K562 (cell line): Measurements from ENCODE around the gene TSTD1. TPM values are rescaled to one million over a fixed set of nuclear protein-coding genes. Genes with fewer than 3 reads are reported as not detected.

Experiments used
- CEBPB ChIP-seq: fragments of 450-650 bp; IDR thresholded peaks from 2 replicates; pipeline ENCODE4 v1.6.1; 2016; ENCODE audit warnings: missing genetic modification characterization, missing compliant biosample characterization
- EGR1 ChIP-seq: fragments of 450-650 bp; conservative IDR thresholded peaks from 2 replicates; pipeline ENCODE4 v1.6.1; 2017; ENCODE audit warnings: mild to moderate bottlenecking
- EP400 ChIP-seq: fragments of 450-650 bp; IDR thresholded peaks from 2 replicates; pipeline ENCODE4 v1.6.1; 2017; ENCODE audit warnings: antibody characterized with exemption, mild to moderate bottlenecking, moderate library complexity
- RBM25 ChIP-seq: fragments of 200-400 bp; formaldehyde crosslinking; IDR thresholded peaks from 2 replicates; pipeline ENCODE4 v1.6.1; 2018; ENCODE audit warnings: low read length, low read depth, moderate library complexity; ENCODE audit not compliant: severe bottlenecking
- TAL1 ChIP-seq: fragments of 450-650 bp; IDR thresholded peaks from 2 replicates; pipeline ENCODE4 v1.6.1; 2016; ENCODE audit warnings: mild to moderate bottlenecking
- ZNF121 ChIP-seq: sonication (generic); formaldehyde crosslinking; conservative IDR thresholded peaks from 2 replicates; pipeline ENCODE4 v1.8.0; 2022; ENCODE audit warnings: missing genetic modification reagents
- polyA plus RNA-seq, 8 experiments: library from polyadenylated mRNA; depleted of rRNA in 4 of 8; stranded (reverse) in 5 of 8; unstranded in 3 of 8; fragments of >200 nt; fragmentation: Nextera tagmentation in 2 of 8; fragmentation: Illumina TruSeq in 1 of 8; extraction: Ambion mirVana in 2 of 8; extraction: Trizol in 1 of 8; gene quantifications; 2 replicates each; pipeline versions ENCODE4 v1.2.1 to v1.2.3, GENCODE V29; 2011 to 2014; ENCODE audit warnings: inconsistent platforms in 1 of 8, missing spikeins in 1 of 8
- total RNA-seq, 7 experiments: library from RNA; depleted of rRNA in 6 of 7; stranded (reverse); fragments of >200 nt in 6 of 7; fragmentation: Illumina TruSeq in 2 of 7; extraction: Trizol in 2 of 7; gene quantifications; 2 replicates each; pipeline versions ENCODE4 v1.2.1 to v1.2.3, GENCODE V29; 2011 to 2021; ENCODE audit warnings: low replicate concordance in 1 of 7
- TF ChIP-seq, protein P1 (sequence below), 3 experiments: fragments of 200-800 bp in 1 of 3; fragments of 250-450 bp in 1 of 3; fragments of 450-650 bp in 1 of 3; sonication (Bioruptor Pico) in 1 of 3; sonication (Bioruptor generic) in 1 of 3; formaldehyde crosslinking in 1 of 3; IDR thresholded peaks; 2 replicates each; pipeline versions ENCODE4 v1.6.1 to v1.8.0; 2016 to 2022; ENCODE audit warnings: mild to moderate bottlenecking in 2 of 3, missing genetic modification characterization in 2 of 3, missing compliant biosample characterization in 1 of 3, moderate library complexity in 1 of 3

Gene TSTD1
- total and polyA plus RNA-seq, 9 of the 15 experiments (the other 6 are each of a cell fraction or from before 2014, with no cell fraction given), result 0.23 to 0.53 TPM; not detected in 7

DNA sequence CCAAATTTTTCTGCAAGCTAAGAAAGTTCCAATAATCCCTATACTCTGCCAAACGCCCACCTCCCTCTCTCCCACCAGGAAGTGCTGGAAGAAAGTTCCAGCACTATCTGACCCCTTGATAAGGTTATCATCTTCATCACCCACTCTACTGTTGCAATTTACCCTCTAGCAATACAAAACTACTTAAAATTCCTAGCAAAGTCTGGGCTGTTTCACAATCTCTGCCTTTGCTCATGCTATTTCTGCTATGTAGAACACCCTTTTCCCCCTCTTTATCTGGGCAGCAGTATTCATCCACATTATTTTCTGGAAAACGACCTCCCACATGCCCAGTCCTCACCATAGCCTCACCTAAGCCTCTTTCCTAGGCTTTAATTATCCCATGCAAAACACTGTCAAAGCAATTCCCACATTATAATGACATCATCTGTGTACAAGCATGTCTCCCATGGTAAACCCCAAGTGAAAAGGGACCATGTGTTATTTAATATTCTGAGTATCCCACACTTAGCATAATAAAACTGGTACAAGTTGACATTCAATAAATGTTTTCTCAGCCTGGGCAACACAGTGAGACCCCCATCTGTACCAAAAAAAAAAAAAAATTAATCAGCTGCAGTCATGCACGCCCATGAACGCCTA is 29.8 kb downstream of the TSTD1 start (continued):
- TF ChIP-seq ZNF121 (CRISPR knock-in tag) (peak; percentile 95), TAL1 (no peak), EGR1 (0 out of 2 replicates have a peak, but pooled peaks have one; percentile 25), CEBPB (tag) (peak; percentile 80), RBM25 (peak; percentile 57), EP400 (0 out of 2 replicates have a peak, but pooled peaks have one; percentile 5)
- TF ChIP-seq, protein P1, sequence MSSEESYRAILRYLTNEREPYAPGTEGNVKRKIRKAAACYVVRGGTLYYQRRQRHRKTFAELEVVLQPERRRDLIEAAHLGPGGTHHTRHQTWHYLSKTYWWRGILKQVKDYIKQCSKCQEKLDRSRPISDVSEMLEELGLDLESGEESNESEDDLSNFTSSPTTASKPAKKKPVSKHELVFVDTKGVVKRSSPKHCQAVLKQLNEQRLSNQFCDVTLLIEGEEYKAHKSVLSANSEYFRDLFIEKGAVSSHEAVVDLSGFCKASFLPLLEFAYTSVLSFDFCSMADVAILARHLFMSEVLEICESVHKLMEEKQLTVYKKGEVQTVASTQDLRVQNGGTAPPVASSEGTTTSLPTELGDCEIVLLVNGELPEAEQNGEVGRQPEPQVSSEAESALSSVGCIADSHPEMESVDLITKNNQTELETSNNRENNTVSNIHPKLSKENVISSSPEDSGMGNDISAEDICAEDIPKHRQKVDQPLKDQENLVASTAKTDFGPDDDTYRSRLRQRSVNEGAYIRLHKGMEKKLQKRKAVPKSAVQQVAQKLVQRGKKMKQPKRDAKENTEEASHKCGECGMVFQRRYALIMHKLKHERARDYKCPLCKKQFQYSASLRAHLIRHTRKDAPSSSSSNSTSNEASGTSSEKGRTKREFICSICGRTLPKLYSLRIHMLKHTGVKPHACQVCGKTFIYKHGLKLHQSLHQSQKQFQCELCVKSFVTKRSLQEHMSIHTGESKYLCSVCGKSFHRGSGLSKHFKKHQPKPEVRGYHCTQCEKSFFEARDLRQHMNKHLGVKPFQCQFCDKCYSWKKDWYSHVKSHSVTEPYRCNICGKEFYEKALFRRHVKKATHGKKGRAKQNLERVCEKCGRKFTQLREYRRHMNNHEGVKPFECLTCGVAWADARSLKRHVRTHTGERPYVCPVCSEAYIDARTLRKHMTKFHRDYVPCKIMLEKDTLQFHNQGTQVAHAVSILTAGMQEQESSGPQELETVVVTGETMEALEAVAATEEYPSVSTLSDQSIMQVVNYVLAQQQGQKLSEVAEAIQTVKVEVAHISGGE (CRISPR knock-in tag; IDR thresholded peaks at IDR 0.05), result 0 out of 6 replicates have a peak, but pooled peaks of 1 of the 3 experiments have one; percentile 18
